ENCODE measurements around the gene SLC49A4.

DNA sequence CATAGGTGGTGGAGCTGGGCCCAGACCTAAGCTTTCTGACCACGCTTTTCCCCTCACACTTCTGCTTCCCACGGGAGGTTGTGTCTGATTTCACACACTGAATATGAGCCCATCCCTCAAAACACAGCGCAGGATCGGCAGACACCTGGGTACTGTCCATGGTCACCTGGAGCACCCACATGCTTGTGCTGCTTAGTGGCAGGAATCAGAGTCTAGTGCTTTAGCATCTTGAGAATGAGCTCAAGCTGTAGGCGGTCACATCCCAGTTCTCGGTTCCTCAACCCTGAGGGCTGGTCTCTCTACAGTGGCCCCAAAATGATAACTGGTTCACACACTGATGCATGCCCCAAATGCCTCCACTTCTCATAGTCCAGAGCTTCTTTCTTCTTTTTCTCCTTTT, 121.7 kb downstream of the SLC49A4 start:
- no peak for TF ChIP-seq CTCF (IDR thresholded peaks at IDR 0.05)
- no peak for TF ChIP-seq POLR2A (IDR thresholded peaks at IDR 0.05)
- TF ChIP-seq POLR2AphosphoS5 (IDR thresholded peaks at IDR 0.05): no peak
- TF ChIP-seq EP300 (IDR thresholded peaks at IDR 0.05): no peak

Data from gastroesophageal sphincter (tissue), 3 donors.